Activated naive CD4-positive, alpha-beta T cell treated with anti-CD3 and anti-CD28 coated beads for 36 hours (primary cell): Measurements from ENCODE around the gene CELF4. TPM values are rescaled to one million over a fixed set of nuclear protein-coding genes. Genes with fewer than 3 reads are reported as not detected.

Source experiments
- CTCF ChIA-PET: fragments of 350-600 bp; sonication (Branson Sonifier 250); formaldehyde crosslinking; loops from one replicate; lab custom pipeline; 2021; ENCODE audit warnings: antibody characterized with exemption; lab: Charles Lee
- DNase-seq: peaks from one replicate; pipeline ENCODE4 v3.0.0-alpha.2; 2020
- H3K27ac Mint-ChIP-seq: one replicate; pipeline ENCODE4 v1.8.0; 2021; ENCODE audit warnings: mild to moderate bottlenecking, mixed read lengths
- H3K27me3 Mint-ChIP-seq: one replicate; pipeline ENCODE4 v1.8.0; 2021; ENCODE audit warnings: low read depth, mixed read lengths
- H3K36me3 Mint-ChIP-seq: one replicate; pipeline ENCODE4 v1.8.0; 2021; ENCODE audit warnings: low read depth, mixed read lengths
- H3K4me1 Mint-ChIP-seq: one replicate; pipeline ENCODE4 v1.8.0; 2021; ENCODE audit warnings: low read depth, mixed read lengths
- H3K4me3 Mint-ChIP-seq: one replicate; pipeline ENCODE4 v1.8.0; 2021; ENCODE audit warnings: mild to moderate bottlenecking, moderate library complexity, mixed read lengths
- H3K9me3 Mint-ChIP-seq: one replicate; pipeline ENCODE4 v1.8.0; 2021; ENCODE audit warnings: mixed read lengths
- intact Hi-C: fragments of 100-400 bp; cut with micrococcal nuclease; formaldehyde crosslinking; loops from one replicate; pipeline ENCODE4 v1.15.1; 2023
- total RNA-seq, 2 experiments: library from RNA; stranded (reverse); gene quantifications; one replicate each; pipeline ENCODE4 v1.2.3, GENCODE V29; 2021

CELF4 gene
- total RNA-seq, 2 experiments from 2014 or later: not detected

- no peak overlapping the region for H3K27ac Mint-ChIP-seq
- intact Hi-C loops: no loop called here
- H3K4me1 Mint-ChIP-seq: no peaks in the 10 kb centered on the region
- DNase-seq: no peak
- CTCF ChIA-PET: no interaction called here
- peaks cover 3% of the 10 kb centered on the region for H3K27me3 Mint-ChIP-seq
- no peak overlapping the region for H3K4me3 Mint-ChIP-seq
- H3K36me3 Mint-ChIP-seq: no peaks in the 10 kb centered on the region
- H3K9me3 Mint-ChIP-seq: no peaks in the 10 kb centered on the region
Measured at GRCh38 chr18:37434161-37434860, 131.3 kb downstream of the CELF4 start.

- Mint-ChIP-seq H3K4me3 (no peak overlapping the region), H3K36me3 (no peaks in the 10 kb centered on the region), H3K4me1 (no peaks in the 10 kb centered on the region), H3K27ac (no peak overlapping the region), H3K27me3 (peaks cover 3% of the 10 kb centered on the region), H3K9me3 (no peaks in the 10 kb centered on the region)
- intact Hi-C loops: no loop called here
- CTCF ChIA-PET: interaction anchor here (1.0 kb wide), 1 partner anchor 47 kb away, joined by 3 read pairs; no protein-coding TSS in a partner anchor
- no peak for DNase-seq
Measured at GRCh38 chr18:37432436-37433195, 133.0 kb downstream of the CELF4 start.

GRCh38 chr18:37430357-37431076, 135.1 kb downstream of the CELF4 start:
- Mint-ChIP-seq H3K27ac (no peak overlapping the region), H3K27me3 (peaks cover 1% of the 10 kb centered on the region), H3K9me3 (no peaks in the 10 kb centered on the region), H3K4me3 (no peak overlapping the region), H3K36me3 (no peaks in the 10 kb centered on the region), H3K4me1 (no peaks in the 10 kb centered on the region)
- CTCF ChIA-PET: no interaction called here
- DNase-seq: no peak
- intact Hi-C loops: no loop called here

GRCh38 chr18:37429791-37430190, 135.8 kb downstream of the CELF4 start:
- no peaks in the 10 kb centered on the region for H3K4me1 Mint-ChIP-seq
- H3K4me3 Mint-ChIP-seq: no peak overlapping the region
- CTCF ChIA-PET: no interaction called here
- intact Hi-C loops: no loop called here
- no peaks in the 10 kb centered on the region for H3K27me3 Mint-ChIP-seq
- H3K9me3 Mint-ChIP-seq: no peaks in the 10 kb centered on the region
- DNase-seq: no peak
- no peaks in the 10 kb centered on the region for H3K36me3 Mint-ChIP-seq
- no peak overlapping the region for H3K27ac Mint-ChIP-seq

GRCh38 chr18:37428288-37428974, 137.2 kb downstream of the CELF4 start:
- H3K4me1 Mint-ChIP-seq: no peaks in the 10 kb centered on the region
- no peaks in the 10 kb centered on the region for H3K27me3 Mint-ChIP-seq
- no peaks in the 10 kb centered on the region for H3K36me3 Mint-ChIP-seq
- H3K9me3 Mint-ChIP-seq: no peaks in the 10 kb centered on the region
- H3K27ac Mint-ChIP-seq: no peak overlapping the region
- intact Hi-C loops: no loop called here
- H3K4me3 Mint-ChIP-seq: no peak overlapping the region
- no peak for DNase-seq
- CTCF ChIA-PET: no interaction called here

GRCh38 chr18:37426586-37426985, 139.0 kb downstream of the CELF4 start:
- CTCF ChIA-PET: no interaction called here
- Mint-ChIP-seq H3K4me3 (no peak overlapping the region), H3K4me1 (no peaks in the 10 kb centered on the region), H3K36me3 (no peaks in the 10 kb centered on the region), H3K27me3 (no peaks in the 10 kb centered on the region), H3K27ac (no peak overlapping the region), H3K9me3 (no peaks in the 10 kb centered on the region)
- intact Hi-C loops: no loop called here
- no peak for DNase-seq

GRCh38 chr18:37425222-37425621, 140.4 kb downstream of the CELF4 start:
- CTCF ChIA-PET: no interaction called here
- no peak overlapping the region for H3K4me3 Mint-ChIP-seq
- H3K9me3 Mint-ChIP-seq: no peaks in the 10 kb centered on the region
- H3K36me3 Mint-ChIP-seq: no peaks in the 10 kb centered on the region
- H3K27me3 Mint-ChIP-seq: peaks cover 4% of the 10 kb centered on the region
- intact Hi-C loops: no loop called here
- H3K27ac Mint-ChIP-seq: no peak overlapping the region
- no peaks in the 10 kb centered on the region for H3K4me1 Mint-ChIP-seq
- DNase-seq: no peak

- H3K4me1 Mint-ChIP-seq: no peaks in the 10 kb centered on the region
Measured at GRCh38 chr18:37424507-37424906, 141.1 kb downstream of the CELF4 start.

GRCh38 chr18:37422596-37422995, 143.0 kb downstream of the CELF4 start:
- intact Hi-C loops: no loop called here
- H3K4me3 Mint-ChIP-seq: no peak overlapping the region
- H3K4me1 Mint-ChIP-seq: no peaks in the 10 kb centered on the region
- H3K9me3 Mint-ChIP-seq: no peaks in the 10 kb centered on the region
- CTCF ChIA-PET: no interaction called here
- DNase-seq: no peak
- H3K27ac Mint-ChIP-seq: no peak overlapping the region
- H3K27me3 Mint-ChIP-seq: peaks cover 6% of the 10 kb centered on the region
- H3K36me3 Mint-ChIP-seq: no peaks in the 10 kb centered on the region

More at GRCh38 chr18:37424507-37424906, 141.1 kb downstream of the CELF4 start:
- intact Hi-C loops: no loop called here
- no peak for DNase-seq
- Mint-ChIP-seq H3K27me3 (peaks cover 6% of the 10 kb centered on the region), H3K4me3 (no peak overlapping the region), H3K36me3 (no peaks in the 10 kb centered on the region), H3K27ac (no peak overlapping the region), H3K9me3 (no peaks in the 10 kb centered on the region)
- CTCF ChIA-PET: no interaction called here

- peaks cover 6% of the 10 kb centered on the region for H3K27me3 Mint-ChIP-seq
- intact Hi-C loops: no loop called here
- H3K4me3 Mint-ChIP-seq: no peak overlapping the region
- CTCF ChIA-PET: no interaction called here
- DNase-seq: no peak
- no peaks in the 10 kb centered on the region for H3K9me3 Mint-ChIP-seq
- no peaks in the 10 kb centered on the region for H3K36me3 Mint-ChIP-seq
- no peak overlapping the region for H3K27ac Mint-ChIP-seq
- no peaks in the 10 kb centered on the region for H3K4me1 Mint-ChIP-seq
Measured at GRCh38 chr18:37422116-37422515, 143.5 kb downstream of the CELF4 start.

- CTCF ChIA-PET: no interaction called here
- H3K9me3 Mint-ChIP-seq: no peaks in the 10 kb centered on the region
Measured at GRCh38 chr18:37421341-37422077, 144.1 kb downstream of the CELF4 start.

More at GRCh38 chr18:37421341-37422077, 144.1 kb downstream of the CELF4 start:
- no peaks in the 10 kb centered on the region for H3K36me3 Mint-ChIP-seq
- H3K4me3 Mint-ChIP-seq: no peak overlapping the region
- DNase-seq: no peak
- intact Hi-C loops: no loop called here
- no peak overlapping the region for H3K27ac Mint-ChIP-seq
- H3K27me3 Mint-ChIP-seq: peaks cover 9% of the 10 kb centered on the region
- H3K4me1 Mint-ChIP-seq: no peaks in the 10 kb centered on the region
